H1 (cell line): ENCODE data around the gene HLA-DPA1. TPM values are rescaled to one million over a fixed set of nuclear protein-coding genes. Genes with fewer than 3 reads are reported as not detected.

Experiments
- CTCF ChIA-PET: fragments of 300-600 bp; sonication (Branson Sonifier 250); formaldehyde crosslinking; loops from one replicate; lab custom pipeline; 2021; ENCODE audit not compliant: partially characterized antibody; lab: Charles Lee
- POLR2A ChIA-PET: fragments of 300-600 bp; sonication (Branson Sonifier 250); formaldehyde crosslinking; loops from one replicate; lab custom pipeline; 2021; ENCODE audit warnings: inconsistent platforms; ENCODE audit not compliant: partially characterized antibody; lab: Charles Lee
- DNase-seq, 2 experiments: peaks; one replicate each; pipeline versions ENCODE4 v3.0.0 to v3.0.0-alpha.2; 2010 to 2022; ENCODE audit warnings: low spot score in 2 of 2, low read depth in 1 of 2, mixed read lengths in 1 of 2
- FAIRE-seq: peaks from 2 replicates; lab custom pipeline; 2011; peaks lifted over from hg19 to GRCh38; lab: Jason Lieb, UNC
- H2AFZ ChIP-seq: 2 replicates; pipeline ENCODE4 v1.8.1; 2012; ENCODE audit warnings: low read length, inconsistent platforms
- H2AK5ac ChIP-seq: 2 replicates; pipeline ENCODE4 v1.6.1; 2013; ENCODE audit warnings: low read depth, low read length
- H2BK120ac ChIP-seq: replicated peaks from 2 replicates; pipeline ENCODE3; 2013; ENCODE audit warnings: low read depth, low read length, inconsistent platforms
- H2BK12ac ChIP-seq: 2 replicates; pipeline ENCODE4 v1.6.1; 2013; ENCODE audit warnings: low read depth, low read length
- H2BK15ac ChIP-seq: 2 replicates; pipeline ENCODE4 v1.6.1; 2013; ENCODE audit warnings: low read length
- H2BK20ac ChIP-seq: 2 replicates; pipeline ENCODE4 v1.6.1; 2013; ENCODE audit warnings: low read length
- H2BK5ac ChIP-seq: 2 replicates; pipeline ENCODE4 v1.6.1; 2013; ENCODE audit warnings: low read depth, low read length
- H3K14ac ChIP-seq: 2 replicates; pipeline ENCODE4 v1.6.1; 2013; ENCODE audit warnings: inconsistent platforms; ENCODE audit not compliant: insufficient read length
- H3K18ac ChIP-seq: 2 replicates; pipeline ENCODE4 v1.6.1; 2013; ENCODE audit warnings: low read length; ENCODE audit errors: extremely low read depth
- H3K23ac ChIP-seq: 2 replicates; pipeline ENCODE4 v1.6.1; 2013; ENCODE audit warnings: inconsistent platforms; ENCODE audit not compliant: insufficient read length
- H3K23me2 ChIP-seq: 2 replicates; pipeline ENCODE4 v1.6.1; 2013; ENCODE audit warnings: low read depth, low read length
- H3K27ac ChIP-seq: 2 replicates; pipeline ENCODE4 v1.6.1; 2011; ENCODE audit warnings: low read depth, low read length, inconsistent platforms
- H3K27me3 ChIP-seq, 4 experiments: replicated peaks in 1 of 4; 1 replicate in 1 of 4; 2 replicates in 3 of 4; pipeline versions ENCODE4 v1.6.1 to v1.8.1; 2011 to 2013; ENCODE audit warnings: low read length in 3 of 4, mild to moderate bottlenecking in 3 of 4, inconsistent platforms in 2 of 4, mixed read lengths in 2 of 4, moderate library complexity in 1 of 4; ENCODE audit not compliant: control insufficient read depth in 3 of 4, insufficient read depth in 3 of 4; ENCODE audit errors: extremely low read depth in 1 of 4
- H3K36me3 ChIP-seq, 4 experiments: 2 replicates each; pipeline versions ENCODE4 v1.6.1 to v1.8.1; 2011 to 2013; ENCODE audit warnings: mild to moderate bottlenecking in 4 of 4, low read length in 3 of 4, moderate library complexity in 2 of 4, control low read depth in 1 of 4, inconsistent platforms in 1 of 4; ENCODE audit not compliant: insufficient read depth in 4 of 4, control insufficient read depth in 2 of 4
- H3K4ac ChIP-seq: replicated peaks from 2 replicates; pipeline ENCODE3; 2013; ENCODE audit warnings: low read length, low read depth, mixed read lengths, inconsistent platforms; ENCODE audit not compliant: insufficient read length
- H3K4me1 ChIP-seq, 4 experiments: replicated peaks in 1 of 4; 1 replicate in 1 of 4; 2 replicates in 3 of 4; pipeline versions ENCODE4 v1.6.1 to v1.8.1; 2011 to 2013; ENCODE audit warnings: low read length in 3 of 4, inconsistent platforms in 2 of 4, mixed read lengths in 1 of 4; ENCODE audit not compliant: insufficient read depth in 4 of 4, control insufficient read depth in 3 of 4
- H3K4me2 ChIP-seq, 2 experiments: 2 replicates each; pipeline versions ENCODE4 v1.6.1 to v1.8.1; 2011 to 2013; ENCODE audit warnings: low read depth in 2 of 2, low read length in 2 of 2, control low read depth in 1 of 2, inconsistent platforms in 1 of 2, mild to moderate bottlenecking in 1 of 2; ENCODE audit not compliant: insufficient read depth in 1 of 2
- H3K4me3 ChIP-seq, 4 experiments: fragments of 200-600, 300-600 bp in 1 of 4; sonication (generic), shearing (Covaris generic), sonication (Bioruptor Twin) in 1 of 4; 2 replicates each; pipeline versions ENCODE4 v1.5.1 to v1.8.1; 2011 to 2016; ENCODE audit warnings: low read length in 4 of 4, low read depth in 3 of 4, control low read depth in 2 of 4, inconsistent platforms in 2 of 4, mild to moderate bottlenecking in 2 of 4, mixed read lengths in 1 of 4, moderate library complexity in 1 of 4; ENCODE audit not compliant: insufficient read depth in 2 of 4; ENCODE audit errors: extremely low read depth in 1 of 4
- H3K56ac ChIP-seq: replicated peaks from 2 replicates; pipeline ENCODE3; 2013; ENCODE audit warnings: low read depth, mild to moderate bottlenecking, mixed read lengths, low read length, inconsistent platforms; ENCODE audit not compliant: insufficient read length
- H3K79me1 ChIP-seq: 2 replicates; pipeline ENCODE4 v1.6.1; 2013; ENCODE audit warnings: low read depth, low read length, control low read depth
- H3K79me2 ChIP-seq, 2 experiments: 2 replicates each; pipeline versions ENCODE4 v1.6.1 to v1.8.1; 2012 to 2013; ENCODE audit warnings: low read length in 2 of 2, mild to moderate bottlenecking in 2 of 2, inconsistent platforms in 1 of 2; ENCODE audit not compliant: insufficient read depth in 2 of 2, control insufficient read depth in 1 of 2
- H3K9ac ChIP-seq, 4 experiments: replicated peaks in 1 of 4; 1 replicate in 1 of 4; 2 replicates in 3 of 4; pipeline versions ENCODE4 v1.6.1 to v1.8.1; 2011 to 2013; ENCODE audit warnings: low read depth in 3 of 4, low read length in 3 of 4, control low read depth in 2 of 4, mild to moderate bottlenecking in 2 of 4, moderate library complexity in 2 of 4, inconsistent platforms in 1 of 4; ENCODE audit errors: extremely low read depth in 1 of 4
- H3K9me3 ChIP-seq, 2 experiments: 2 replicates each; pipeline versions ENCODE4 v1.6.1 to v1.8.1; 2012 to 2013; ENCODE audit warnings: mild to moderate bottlenecking in 2 of 2, moderate library complexity in 2 of 2, control low read depth in 1 of 2, inconsistent platforms in 1 of 2, low read depth in 1 of 2, low read length in 1 of 2, mixed read lengths in 1 of 2; ENCODE audit not compliant: insufficient read depth in 2 of 2
- H4K20me1 ChIP-seq, 2 experiments: replicated peaks in 1 of 2; 2 replicates each; pipeline versions ENCODE3 to v1.8.1; 2011 to 2013; ENCODE audit warnings: inconsistent platforms in 2 of 2, low read length in 2 of 2, mild to moderate bottlenecking in 1 of 2; ENCODE audit not compliant: insufficient read depth in 2 of 2, control insufficient read depth in 1 of 2
- H4K5ac ChIP-seq: 2 replicates; pipeline ENCODE4 v1.6.1; 2013; ENCODE audit warnings: low read length, low read depth, mixed read lengths, inconsistent platforms; ENCODE audit not compliant: insufficient read length
- H4K8ac ChIP-seq: 2 replicates; pipeline ENCODE4 v1.8.0; 2013; ENCODE audit warnings: mild to moderate bottlenecking, moderate library complexity, low read length, inconsistent platforms; ENCODE audit not compliant: insufficient read depth; ENCODE audit errors: extremely low read depth
- H4K91ac ChIP-seq: replicated peaks from 2 replicates; pipeline ENCODE3; 2013; ENCODE audit warnings: low read length, mixed read lengths, inconsistent platforms; ENCODE audit not compliant: insufficient read length
- HDAC2 ChIP-seq, 2 experiments: fragments of 300-600 bp in 1 of 2; sonication (generic) in 1 of 2; IDR thresholded peaks; 2 replicates each; pipeline ENCODE4 v1.6.1; 2011 to 2012; ENCODE audit warnings: low read depth in 2 of 2, low read length in 2 of 2, mild to moderate bottlenecking in 2 of 2, moderate library complexity in 2 of 2, borderline replicate concordance in 1 of 2, inconsistent platforms in 1 of 2
- SAP30 ChIP-seq: fragments of 300-600 bp; sonication (generic); IDR thresholded peaks from 2 replicates; pipeline ENCODE4 v1.7.1; 2012; ENCODE audit warnings: low read length, moderate library complexity, mild to moderate bottlenecking, inconsistent platforms; ENCODE audit not compliant: insufficient read depth, insufficient replicate concordance
- SIX5 ChIP-seq: IDR thresholded peaks from 2 replicates; pipeline ENCODE4 v1.6.1; 2011; ENCODE audit warnings: mild to moderate bottlenecking, low read depth, low read length
- SP1 ChIP-seq: IDR thresholded peaks from 2 replicates; pipeline ENCODE4 v1.6.1; 2011; ENCODE audit warnings: low read depth, low read length
- SP2 ChIP-seq: IDR thresholded peaks from 2 replicates; pipeline ENCODE4 v1.6.1; 2012; ENCODE audit warnings: mild to moderate bottlenecking, low read length, inconsistent platforms
- polyA plus RNA-seq, 7 experiments: library from polyadenylated mRNA; depleted of rRNA in 3 of 7; stranded (reverse) in 5 of 7; unstranded in 2 of 7; fragments of >200 nt in 5 of 7; fragments of 200-250 nt in 2 of 7; gene quantifications; 1 replicate in 5 of 7; 2 replicates in 1 of 7; 4 replicates in 1 of 7; pipeline versions ENCODE4 v1.2.1 to v1.2.3, GENCODE V29; 2011 to 2013; ENCODE audit warnings: missing spikeins in 2 of 7, mixed read lengths in 2 of 7
- total RNA-seq: library from RNA; stranded (reverse); fragmentation: NEBNext Ultra II Directional; extraction: Animal tissue kit (Norgen Biotek cat#: 25700); gene quantifications from 2 replicates; pipeline ENCODE4 v1.2.1, GENCODE V29; 2021
- TF ChIP-seq, protein P1 (sequence below), 3 experiments: IDR thresholded peaks; 1 replicate in 2 of 3; 2 replicates in 1 of 3; pipeline versions ENCODE4 v1.5.1 to v1.6.1; 2011; ENCODE audit warnings: low read length in 3 of 3, mild to moderate bottlenecking in 3 of 3, inconsistent platforms in 2 of 3, low read depth in 1 of 3, moderate library complexity in 1 of 3; ENCODE audit not compliant: insufficient read depth in 1 of 3; ENCODE audit errors: control extremely low read depth in 1 of 3

Gene HLA-DPA1
- total and polyA plus RNA-seq, 2 of the 8 experiments (the other 6 are each of a cell fraction or from before 2014, with no cell fraction given) = 6.2 to 13.1 TPM

DNA sequence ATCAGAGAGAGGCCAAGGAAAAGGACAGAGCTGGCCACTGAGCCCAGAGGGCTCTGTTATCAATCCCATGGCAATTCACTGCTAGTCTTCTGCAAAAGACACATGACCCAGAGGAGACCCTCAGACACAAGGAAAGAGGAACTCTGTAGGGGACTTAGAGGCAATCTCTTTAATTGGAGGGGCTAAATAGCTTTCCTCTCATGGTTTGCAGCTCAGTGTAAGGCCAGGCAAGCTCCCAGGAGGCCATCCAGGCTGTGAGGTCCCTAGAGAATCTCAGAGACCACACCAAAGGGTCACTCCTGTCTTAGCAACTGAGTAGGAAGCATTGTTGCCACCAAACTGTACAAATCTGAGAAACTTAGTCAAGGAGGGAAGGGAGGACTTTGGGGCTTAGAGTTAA lies 54.1 kb downstream of the HLA-DPA1 start:
- no peaks in the 10 kb centered on the region for H3K79me2 ChIP-seq
- TF ChIP-seq, protein P1, sequence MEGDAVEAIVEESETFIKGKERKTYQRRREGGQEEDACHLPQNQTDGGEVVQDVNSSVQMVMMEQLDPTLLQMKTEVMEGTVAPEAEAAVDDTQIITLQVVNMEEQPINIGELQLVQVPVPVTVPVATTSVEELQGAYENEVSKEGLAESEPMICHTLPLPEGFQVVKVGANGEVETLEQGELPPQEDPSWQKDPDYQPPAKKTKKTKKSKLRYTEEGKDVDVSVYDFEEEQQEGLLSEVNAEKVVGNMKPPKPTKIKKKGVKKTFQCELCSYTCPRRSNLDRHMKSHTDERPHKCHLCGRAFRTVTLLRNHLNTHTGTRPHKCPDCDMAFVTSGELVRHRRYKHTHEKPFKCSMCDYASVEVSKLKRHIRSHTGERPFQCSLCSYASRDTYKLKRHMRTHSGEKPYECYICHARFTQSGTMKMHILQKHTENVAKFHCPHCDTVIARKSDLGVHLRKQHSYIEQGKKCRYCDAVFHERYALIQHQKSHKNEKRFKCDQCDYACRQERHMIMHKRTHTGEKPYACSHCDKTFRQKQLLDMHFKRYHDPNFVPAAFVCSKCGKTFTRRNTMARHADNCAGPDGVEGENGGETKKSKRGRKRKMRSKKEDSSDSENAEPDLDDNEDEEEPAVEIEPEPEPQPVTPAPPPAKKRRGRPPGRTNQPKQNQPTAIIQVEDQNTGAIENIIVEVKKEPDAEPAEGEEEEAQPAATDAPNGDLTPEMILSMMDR (IDR thresholded peaks at IDR 0.05; ENCODE audit: control extremely low read depth in 1 of 3, insufficient read depth in 1 of 3, low read depth in 1 of 3, low read length in 3 of 3) = no peak
- no peak for TF ChIP-seq SP2
- no peak for TF ChIP-seq HDAC2 (IDR thresholded peaks at IDR 0.05; ENCODE audit: borderline replicate concordance in 1 of 2, low read depth in 2 of 2, low read length in 2 of 2)
- no peak for TF ChIP-seq SP1
- no peak for TF ChIP-seq SAP30
- TF ChIP-seq SIX5 = no peak
- no peak overlapping the region for H4K5ac ChIP-seq
- no peak overlapping the region for H3K14ac ChIP-seq
- H3K18ac ChIP-seq = no peak overlapping the region
- H4K91ac ChIP-seq = no peak overlapping the region
- H4K8ac ChIP-seq = no peak overlapping the region
- CTCF ChIA-PET = interaction anchor here (0.6 to 3.5 kb wide), 12 partner anchors 10 to 186 kb away, joined by 3 to 38 read pairs (median 3); partner anchors contain the start of genes HLA-DPA1, HLA-DPB1 and HSD17B8
- no peak overlapping the region for H3K4me3 ChIP-seq
- no peak overlapping the region for H3K9ac ChIP-seq
- H3K4me1 ChIP-seq = peaks cover 0 to 4% (median 1%) of the 10 kb centered on the region in 4 experiments; a peak in 2 of 7 replicates
- POLR2A ChIA-PET = interaction anchor here (1.1 to 1.5 kb wide), 5 partner anchors 10 to 126 kb away, joined by 4 to 6 read pairs (median 4); no protein-coding TSS in a partner anchor
- no peak overlapping the region for H2BK5ac ChIP-seq
- H2BK15ac ChIP-seq = no peak overlapping the region
- H2AFZ ChIP-seq = no peak overlapping the region
- H2BK12ac ChIP-seq = no peak overlapping the region
- H2BK20ac ChIP-seq = no peak overlapping the region
- H3K4me2 ChIP-seq = no peak overlapping the region
- H3K4ac ChIP-seq = no peak overlapping the region
- DNase-seq (no peak), FAIRE-seq (no peak)
- no peak overlapping the region for H2AK5ac ChIP-seq
- H3K79me1 ChIP-seq = no peaks in the 10 kb centered on the region
- no peaks in the 10 kb centered on the region for H3K23me2 ChIP-seq
- H3K27me3 ChIP-seq = no peaks in the 10 kb centered on the region
- H3K56ac ChIP-seq = no peak overlapping the region
- no peak overlapping the region for H3K27ac ChIP-seq
- no peak overlapping the region for H3K23ac ChIP-seq
- no peaks in the 10 kb centered on the region for H3K36me3 ChIP-seq
- H2BK120ac ChIP-seq = no peak overlapping the region
- no peaks in the 10 kb centered on the region for H3K9me3 ChIP-seq
- no peaks in the 10 kb centered on the region for H4K20me1 ChIP-seq
